GM18870 (cell line): ENCODE results near the gene PIEZO1.
"Not testable (repeated sequence)": the region's sequence is repeated elsewhere in the genome, so short reads cannot be mapped to it uniquely, and the experiment has no call there.

Experiments
- ATAC-seq: cut with Tn5 transposase; IDR thresholded peaks from one replicate; pipeline ENCODE4 v1.9.1; 2021; ENCODE audit warnings: moderate library complexity; ENCODE audit not compliant: unreplicated experiment

PIEZO1 gene

DNA sequence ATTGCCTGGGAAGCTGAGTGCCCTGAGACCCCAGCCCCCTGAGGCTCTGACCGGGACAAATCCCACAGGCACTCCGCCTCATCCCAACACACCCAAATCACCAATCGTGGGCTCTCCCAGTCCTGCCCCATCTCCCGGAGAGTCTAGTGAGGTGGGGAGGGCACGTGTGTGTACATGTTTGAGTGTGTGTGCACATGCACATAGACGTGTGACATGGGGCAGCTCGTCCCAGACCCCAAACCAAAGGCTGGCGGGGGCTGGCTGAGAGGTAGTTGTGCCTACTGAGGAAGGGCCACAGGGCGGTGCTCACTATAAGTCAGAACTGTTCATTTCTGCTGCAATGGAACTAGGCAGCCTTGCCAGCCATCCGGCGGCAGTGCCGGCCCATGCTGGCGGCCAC is 107.3 kb downstream of the PIEZO1 start:
- no peak for ATAC-seq

GRCh38 chr16:88676502-88677242 is 108.3 kb downstream of the PIEZO1 start:
- no peak for ATAC-seq

GRCh38 chr16:88673716-88674379 is 111.2 kb downstream of the PIEZO1 start:
- no peak for ATAC-seq

- ATAC-seq: no peak
Observed at GRCh38 chr16:88672776-88673175, 112.2 kb downstream of the PIEZO1 start.

- no peak for ATAC-seq
Observed at GRCh38 chr16:88671806-88672205, 113.2 kb downstream of the PIEZO1 start.

DNA sequence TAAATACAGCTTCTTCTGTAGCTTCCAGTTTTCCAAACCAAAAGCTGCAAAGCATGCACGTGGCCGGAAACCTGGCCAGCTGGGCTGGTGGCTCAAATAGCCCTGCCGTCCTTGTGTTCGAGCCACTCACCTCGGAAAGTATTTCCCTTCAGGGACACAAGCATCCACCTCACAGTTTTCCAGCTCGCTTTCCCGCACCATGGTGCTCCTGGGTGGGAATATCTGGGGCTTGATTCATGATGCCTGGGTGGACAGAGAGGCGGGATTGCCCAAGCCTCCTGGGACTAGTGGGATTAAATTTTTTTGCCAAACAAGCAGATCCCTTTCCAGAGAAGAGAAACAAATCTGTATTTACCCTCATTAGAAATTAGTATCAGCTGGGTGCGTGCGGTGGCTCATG is 115.0 kb downstream of the PIEZO1 start:
- no peak for ATAC-seq

DNA sequence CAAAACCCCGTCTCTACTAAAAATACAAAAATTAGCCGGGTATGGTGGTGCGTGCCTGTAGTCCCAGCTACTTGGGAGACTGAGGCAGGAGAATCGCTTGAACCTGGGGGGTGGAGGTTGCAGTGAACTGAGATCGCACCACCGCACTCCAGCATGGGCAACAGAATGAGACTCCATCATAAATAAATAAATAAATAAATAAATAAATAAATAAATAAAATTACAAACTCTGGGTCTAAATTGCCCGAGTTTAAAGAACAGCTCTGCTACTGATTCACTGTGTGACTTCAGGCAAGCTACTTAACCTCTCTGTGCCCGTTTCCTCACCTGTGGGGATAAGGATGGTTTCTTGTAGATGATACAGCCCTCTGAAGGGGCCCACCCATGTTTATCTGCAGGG is 115.5 kb downstream of the PIEZO1 start:
- ATAC-seq: not testable (repeated sequence)

- no peak for ATAC-seq
Observed at GRCh38 chr16:88667461-88667860, 117.6 kb downstream of the PIEZO1 start.

DNA sequence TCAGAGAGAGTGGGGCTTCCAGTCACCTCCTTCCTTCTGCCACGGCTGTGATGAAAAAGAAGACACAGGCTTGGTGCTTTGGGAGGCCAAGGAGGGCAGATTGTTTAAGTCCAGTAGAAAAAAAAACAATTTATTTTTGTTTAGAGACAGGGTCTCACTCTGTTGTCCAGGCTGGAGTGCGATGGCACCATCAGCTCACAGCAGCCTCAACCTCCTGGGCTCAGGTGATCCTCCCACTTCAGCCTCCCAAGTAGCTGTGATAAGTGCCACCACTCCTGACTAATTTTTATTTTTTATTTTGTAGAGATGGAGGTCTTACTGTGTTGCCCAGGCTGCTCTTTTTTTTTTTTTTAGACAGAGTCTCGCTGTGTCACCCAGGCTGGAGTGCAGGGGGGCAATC is 119.5 kb downstream of the PIEZO1 start:
- no peak for ATAC-seq
